ENCODE measurements around the gene PHACTR1.

- TF ChIP-seq CBFA2T2 (conservative IDR thresholded peaks at IDR 0.05) (no peak), NRF1 (conservative IDR thresholded peaks at IDR 0.05 in 1 of 2, IDR thresholded peaks at IDR 0.05 in 1 of 2) (no peak)
Observed at GRCh38 chr6:13063300-13063918, 346.8 kb downstream of the PHACTR1 start.
